ENCODE results near the gene NSDHL. TPM values are rescaled to one million over a fixed set of nuclear protein-coding genes. Genes with fewer than 3 reads are reported as not detected.

NSDHL gene
- total and polyA plus RNA-seq, 12 donors, result 8.6 to 41.4 (median 16.1) TPM

- WGBS, 2 donors, result 16 to 21% methylated on average over 34 to 48 of the region's 64 CpGs
- DNase-seq (no peak), ATAC-seq (peak in 4 of 8 donors; percentile 26 to 58 (median 31))
Observed at GRCh38 chrX:152897222-152898131, 66.6 kb downstream of the NSDHL start, which contains the start of gene ZNF185. TSS of gene ZNF185 (plus strand) at chrX:152898067. CDS start at chrX:152914490, 16,423 bp downstream.

DNA sequence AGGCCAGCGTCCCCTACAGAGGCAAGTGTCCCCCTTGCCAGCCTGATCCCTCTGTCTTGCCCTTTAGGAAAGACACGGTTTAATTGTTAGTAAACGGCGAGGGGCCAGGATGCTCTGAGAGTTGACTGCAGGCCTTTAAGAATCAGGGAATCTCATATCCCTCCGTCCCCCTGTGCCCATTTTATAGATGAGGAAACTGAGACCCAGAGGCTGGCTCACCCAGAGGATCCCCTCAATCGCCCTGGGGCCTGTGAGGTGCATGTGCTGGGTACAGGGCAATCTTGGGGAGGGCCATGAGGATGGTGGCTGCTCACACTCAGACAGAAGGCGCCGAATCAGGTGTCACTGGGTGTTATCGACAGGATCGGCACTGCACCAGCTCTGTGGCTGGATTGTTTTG lies 67.6 kb downstream of the NSDHL start:
- Histone ChIP-seq H3K27ac (no peak overlapping the region), H3K27me3 (peaks cover 0 to 52% (median 0%) of the 10 kb centered on the region in 7 donors), H3K4me1 (no peaks in the 10 kb centered on the region), H3K4me3 (no peak overlapping the region), H3K36me3 (no peaks in the 10 kb centered on the region), H3K9me3 (no peaks in the 10 kb centered on the region)
- ATAC-seq (no peak), DNase-seq (no peak)
- 60 to 67% methylated on average over 10 of the region's 10 CpGs for WGBS, 2 donors
- TF ChIP-seq, protein P1, sequence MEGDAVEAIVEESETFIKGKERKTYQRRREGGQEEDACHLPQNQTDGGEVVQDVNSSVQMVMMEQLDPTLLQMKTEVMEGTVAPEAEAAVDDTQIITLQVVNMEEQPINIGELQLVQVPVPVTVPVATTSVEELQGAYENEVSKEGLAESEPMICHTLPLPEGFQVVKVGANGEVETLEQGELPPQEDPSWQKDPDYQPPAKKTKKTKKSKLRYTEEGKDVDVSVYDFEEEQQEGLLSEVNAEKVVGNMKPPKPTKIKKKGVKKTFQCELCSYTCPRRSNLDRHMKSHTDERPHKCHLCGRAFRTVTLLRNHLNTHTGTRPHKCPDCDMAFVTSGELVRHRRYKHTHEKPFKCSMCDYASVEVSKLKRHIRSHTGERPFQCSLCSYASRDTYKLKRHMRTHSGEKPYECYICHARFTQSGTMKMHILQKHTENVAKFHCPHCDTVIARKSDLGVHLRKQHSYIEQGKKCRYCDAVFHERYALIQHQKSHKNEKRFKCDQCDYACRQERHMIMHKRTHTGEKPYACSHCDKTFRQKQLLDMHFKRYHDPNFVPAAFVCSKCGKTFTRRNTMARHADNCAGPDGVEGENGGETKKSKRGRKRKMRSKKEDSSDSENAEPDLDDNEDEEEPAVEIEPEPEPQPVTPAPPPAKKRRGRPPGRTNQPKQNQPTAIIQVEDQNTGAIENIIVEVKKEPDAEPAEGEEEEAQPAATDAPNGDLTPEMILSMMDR (IDR thresholded peaks at IDR 0.05), result no peak
- intact Hi-C loops (cut with DNase I), result no loop called here

More at GRCh38 chrX:152897222-152898131, 66.6 kb downstream of the NSDHL start, which contains the start of gene ZNF185:
- H3K27ac ChIP-seq, result no peak within 1 kb of the TSS
- peaks cover 0 to 59% (median 0%) of the 10 kb centered on the region in 7 donors for H3K27me3 ChIP-seq
- TF ChIP-seq, protein P1 (IDR thresholded peaks at IDR 0.05), result no peak
- no peaks in the 10 kb centered on the region for H3K36me3 ChIP-seq
- H3K4me1 ChIP-seq, result no peaks in the 10 kb centered on the region
- intact Hi-C loops (cut with DNase I), result no loop called here
- H3K9me3 ChIP-seq, result no peaks in the 10 kb centered on the region
- H3K4me3 ChIP-seq, result peak within 1 kb of the TSS in 9 of 10 donors; percentile 19 to 46 (median 32)

DNA sequence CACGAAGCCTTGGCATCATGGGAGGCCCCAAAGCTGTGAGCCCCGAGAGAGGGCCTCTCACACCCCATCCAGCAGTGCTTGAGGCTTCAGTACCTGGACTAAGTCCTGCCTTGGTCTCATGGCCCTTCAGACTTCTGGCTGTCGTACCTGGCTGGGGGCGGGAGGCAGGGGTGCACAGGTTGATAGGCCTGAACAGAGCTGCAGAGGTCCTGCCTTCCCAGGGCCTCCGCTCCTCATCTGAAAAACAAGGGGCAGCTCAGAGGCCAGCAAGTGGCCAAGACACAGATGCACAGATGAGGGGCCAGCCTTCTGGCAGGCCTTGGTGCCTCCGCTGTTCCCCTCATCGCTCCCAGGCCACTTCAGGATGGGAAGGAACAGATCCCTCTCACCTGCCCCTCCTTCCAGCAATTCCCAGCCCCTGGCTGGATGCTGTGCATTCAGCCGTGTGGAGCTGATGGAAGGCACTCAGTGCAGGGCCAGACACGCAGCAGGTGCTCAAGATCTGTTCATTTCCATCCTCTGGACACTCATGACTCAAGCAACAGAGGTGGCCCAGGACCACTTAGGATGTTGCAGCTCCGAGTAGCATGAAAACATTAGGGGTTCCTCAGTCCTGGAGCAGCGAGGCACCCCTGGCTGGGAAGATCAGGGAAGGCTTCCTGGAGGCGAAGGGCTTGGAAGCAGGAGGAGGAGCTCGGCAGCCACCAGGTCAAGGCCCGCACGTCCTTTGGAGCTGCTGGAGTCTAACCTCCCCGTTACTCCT lies 68.4 kb downstream of the NSDHL start:
- Histone ChIP-seq H3K27me3 (peaks cover 0 to 56% (median 0%) of the 10 kb centered on the region in 7 donors), H3K9me3 (no peaks in the 10 kb centered on the region), H3K36me3 (no peaks in the 10 kb centered on the region), H3K27ac (no peak overlapping the region), H3K4me1 (no peaks in the 10 kb centered on the region), H3K4me3 (no peak overlapping the region)
- TF ChIP-seq, protein P1 (IDR thresholded peaks at IDR 0.05), result no peak
- no peak for ATAC-seq
- intact Hi-C loops (cut with DNase I), result no loop called here
- no peak for DNase-seq
- WGBS, 2 donors, result 96% methylated on average over 11 to 16 of the region's 16 CpGs

All from heart right ventricle (tissue), 16 donors.